NCI-H2196 treated with DMSO at 0.1 percent for 48 hours (cell line): Measurements from ENCODE around the gene TAS1R3.
"Not testable (repeated sequence)": the region's sequence is repeated elsewhere in the genome, so short reads cannot be mapped to it uniquely, and the experiment has no call there.

Experiments
- DNase-seq: peaks from one replicate; lab custom pipeline; 2025; ENCODE audit not compliant: unreplicated experiment; lab: John Stamatoyannopoulos, UW

TAS1R3 gene

DNA sequence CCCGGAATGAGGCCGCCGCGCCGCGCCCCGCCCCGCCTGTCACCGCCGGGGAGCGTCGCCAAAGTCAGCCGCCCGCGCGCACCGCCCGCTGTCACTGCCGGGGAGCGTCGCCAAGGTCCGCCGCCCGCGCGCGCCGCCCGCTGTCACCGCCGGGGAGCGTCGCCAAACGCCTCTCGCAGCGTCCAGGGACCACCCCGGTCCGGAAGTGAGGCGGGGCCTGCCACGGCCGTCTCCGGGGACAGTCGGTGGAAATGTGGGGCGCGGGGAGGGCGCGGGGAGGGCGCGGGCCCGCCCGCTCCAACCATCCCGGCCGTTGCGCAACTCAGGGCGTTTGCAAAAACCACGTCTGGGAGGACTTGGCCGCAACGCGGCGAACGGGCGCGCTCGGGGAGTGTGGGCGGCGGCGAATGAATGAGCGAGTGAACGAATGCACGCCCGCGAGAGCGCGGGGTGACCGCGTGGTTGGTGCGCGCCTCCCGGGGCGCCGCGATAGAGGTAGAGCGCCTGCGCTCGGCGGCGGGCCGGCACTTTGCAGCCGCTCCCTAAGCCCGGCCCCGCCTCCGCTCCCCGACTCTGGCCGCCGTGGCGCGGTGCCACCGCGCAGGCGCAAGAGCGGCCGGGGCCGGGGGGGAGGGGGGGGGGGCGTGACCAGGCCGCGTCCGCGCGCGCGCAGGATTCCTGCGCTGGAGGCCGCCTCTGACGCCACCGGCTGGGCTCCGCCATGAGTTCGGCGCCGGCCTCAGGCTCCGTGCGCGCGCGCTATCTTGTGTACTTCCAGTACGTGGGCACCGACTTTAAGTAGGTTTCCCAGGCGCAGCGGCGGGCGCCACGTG, 22.9 kb upstream of the TAS1R3 start, which contains the start of the genes ACAP3 and PUSL1:
Gene ACAP3 (minus strand): TSS at position 8 of the 833 bp plus-strand sequence. CDS start 115 bp downstream, outside the sequence.
Gene PUSL1 (plus strand): TSS at position 675 of the 833 bp plus-strand sequence. CDS start 47 bp downstream, at position 722.
- DNase-seq = peak; percentile 83

DNA sequence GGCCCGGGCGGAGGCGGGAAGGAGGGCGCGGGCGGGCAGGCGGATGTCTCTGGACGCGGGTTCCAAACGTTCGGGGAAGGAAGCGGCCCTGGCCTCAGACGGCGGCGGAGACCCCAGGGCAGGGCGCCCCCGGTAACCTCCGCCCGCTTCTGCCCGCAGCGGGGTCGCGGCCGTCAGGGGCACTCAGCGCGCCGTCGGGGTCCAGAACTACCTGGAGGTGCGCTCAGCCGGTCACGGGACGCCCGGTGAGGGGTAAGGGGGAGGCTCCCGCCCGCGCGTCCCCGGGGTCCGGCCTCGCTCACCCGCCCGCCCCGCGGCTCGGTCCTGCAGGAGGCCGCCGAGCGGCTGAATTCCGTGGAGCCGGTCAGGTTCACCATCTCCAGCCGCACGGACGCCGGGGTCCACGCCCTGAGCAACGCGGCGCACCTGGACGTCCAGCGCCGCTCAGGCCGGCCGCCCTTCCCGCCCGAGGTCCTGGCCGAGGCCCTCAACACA, 22.3 kb upstream of the TAS1R3 start:
- no peak for DNase-seq

DNA sequence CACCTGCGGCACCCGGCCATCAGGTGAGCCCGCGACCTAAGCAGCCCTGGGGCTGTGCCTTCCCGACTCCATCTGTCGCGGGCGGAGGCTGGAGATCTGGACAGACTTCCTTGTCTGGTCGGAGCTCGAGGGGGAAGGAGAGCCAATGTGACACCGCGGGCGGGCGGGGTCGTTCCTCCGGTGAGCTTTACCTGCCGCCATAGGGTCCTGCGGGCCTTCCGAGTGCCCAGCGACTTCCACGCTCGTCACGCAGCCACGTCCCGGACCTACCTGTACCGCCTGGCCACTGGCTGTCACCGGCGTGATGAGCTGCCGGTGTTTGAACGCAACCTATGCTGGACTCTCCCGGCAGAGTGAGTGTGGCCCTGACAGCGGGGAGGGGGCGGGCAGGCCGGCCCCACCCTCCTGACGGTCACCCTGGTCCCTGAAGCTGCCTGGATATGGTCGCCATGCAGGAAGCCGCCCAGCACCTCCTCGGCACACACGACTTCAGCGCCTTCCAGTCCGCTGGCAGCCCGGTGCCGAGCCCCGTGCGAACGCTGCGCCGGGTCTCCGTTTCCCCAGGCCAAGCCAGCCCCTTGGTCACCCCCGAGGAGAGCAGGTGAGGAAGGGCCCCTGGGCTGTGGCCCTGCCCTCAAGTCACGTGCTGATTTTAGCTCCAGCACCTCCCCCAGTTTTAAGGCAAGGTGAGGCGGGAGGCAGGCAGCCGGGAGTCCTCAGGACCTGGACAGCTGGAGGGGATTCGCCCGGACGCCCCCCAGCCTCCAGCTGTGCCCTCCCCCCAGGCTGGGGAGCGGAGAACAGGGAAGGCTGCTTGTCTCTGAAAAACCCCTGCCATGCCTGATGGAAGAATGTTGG, 21.6 kb upstream of the TAS1R3 start:
- no peak for DNase-seq

DNA sequence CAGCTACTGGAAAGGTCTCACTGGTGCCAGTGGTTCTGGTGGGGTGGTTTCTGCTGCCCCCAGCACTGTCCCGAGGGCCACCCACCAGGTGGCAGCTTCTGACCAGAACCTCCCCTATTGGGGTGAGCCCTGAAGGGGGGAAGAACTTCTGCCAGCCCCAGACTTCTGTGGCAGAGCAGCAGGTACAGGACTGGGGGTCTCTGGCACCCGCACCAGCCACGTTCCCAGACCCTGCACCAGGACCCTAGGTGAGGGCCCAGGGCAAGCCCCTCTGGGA, 21.0 kb upstream of the TAS1R3 start:
- no peak for DNase-seq

DNA sequence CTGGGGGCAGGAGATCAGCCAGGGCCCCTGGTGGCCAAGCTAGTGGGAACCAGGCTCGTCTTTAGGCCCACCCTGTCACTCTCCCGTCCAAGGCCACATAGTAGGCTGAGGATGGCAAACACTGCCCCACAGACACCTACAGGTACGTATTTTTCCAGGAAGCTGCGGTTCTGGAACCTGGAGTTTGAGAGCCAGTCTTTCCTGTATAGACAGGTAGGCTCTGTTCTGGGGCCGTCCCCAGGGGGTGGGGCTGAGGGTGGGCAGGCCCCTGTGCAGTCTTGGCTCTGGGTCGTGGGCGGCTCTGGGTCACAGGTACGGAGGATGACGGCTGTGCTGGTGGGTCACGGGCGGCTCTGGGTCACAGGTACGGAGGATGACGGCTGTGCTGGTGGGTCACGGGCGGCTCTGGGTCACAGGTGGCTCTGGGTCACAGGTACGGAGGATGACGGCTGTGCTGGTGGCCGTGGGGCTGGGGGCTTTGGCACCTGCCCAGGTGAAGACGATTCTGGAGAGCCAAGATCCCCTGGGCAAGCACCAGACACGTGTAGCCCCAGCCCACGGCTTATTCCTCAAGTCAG, 20.5 kb upstream of the TAS1R3 start:
- DNase-seq = no peak

DNA sequence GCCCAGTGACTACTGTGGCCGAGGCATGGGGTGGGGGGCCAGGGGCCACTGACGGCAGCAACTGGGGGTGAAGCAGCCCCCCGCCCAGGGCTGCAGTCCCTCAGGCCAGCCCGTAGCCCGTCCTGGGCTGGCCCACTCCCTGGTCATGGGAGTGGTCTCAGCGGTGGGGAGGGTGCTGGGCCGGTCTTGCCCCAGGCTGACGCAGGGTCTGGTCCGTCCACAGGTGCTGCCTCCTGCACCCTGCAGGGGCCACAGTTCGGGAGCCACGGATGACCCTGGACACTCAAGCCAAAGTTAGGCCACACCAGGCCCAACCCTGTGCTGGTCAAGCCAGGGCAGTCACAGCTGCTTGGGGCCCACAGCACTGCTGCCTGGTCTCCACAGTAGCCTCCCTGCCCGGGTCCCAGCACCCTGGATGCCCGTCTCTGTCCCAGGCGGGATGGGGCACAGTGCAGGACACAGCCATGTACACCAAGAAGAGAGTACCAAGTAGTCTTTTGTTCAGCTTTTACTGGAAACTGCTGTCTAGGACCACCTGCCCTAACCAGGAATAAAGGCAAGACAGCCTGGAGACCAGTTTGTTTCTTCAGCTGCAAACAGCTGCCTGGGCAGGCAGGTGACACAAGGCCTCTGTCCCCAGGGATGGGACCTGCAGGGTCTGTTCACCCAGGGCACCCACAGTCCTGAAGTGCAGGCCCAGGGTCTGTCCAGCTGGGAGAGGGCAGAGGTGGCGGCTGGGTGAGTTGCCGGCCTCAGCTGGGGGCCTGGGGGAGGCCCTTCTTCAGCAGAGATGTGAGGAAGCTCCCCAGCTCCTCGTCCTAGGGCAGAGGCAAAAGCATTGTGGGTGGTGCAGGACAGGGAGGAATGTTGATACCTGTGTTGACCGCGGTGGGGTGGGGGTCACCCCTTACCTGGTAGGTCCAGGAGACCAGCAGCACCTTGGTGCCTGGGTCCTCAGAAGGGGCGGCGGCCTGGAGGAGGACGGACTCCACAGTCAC, 19.7 kb upstream of the TAS1R3 start:
- DNase-seq = no peak

DNA sequence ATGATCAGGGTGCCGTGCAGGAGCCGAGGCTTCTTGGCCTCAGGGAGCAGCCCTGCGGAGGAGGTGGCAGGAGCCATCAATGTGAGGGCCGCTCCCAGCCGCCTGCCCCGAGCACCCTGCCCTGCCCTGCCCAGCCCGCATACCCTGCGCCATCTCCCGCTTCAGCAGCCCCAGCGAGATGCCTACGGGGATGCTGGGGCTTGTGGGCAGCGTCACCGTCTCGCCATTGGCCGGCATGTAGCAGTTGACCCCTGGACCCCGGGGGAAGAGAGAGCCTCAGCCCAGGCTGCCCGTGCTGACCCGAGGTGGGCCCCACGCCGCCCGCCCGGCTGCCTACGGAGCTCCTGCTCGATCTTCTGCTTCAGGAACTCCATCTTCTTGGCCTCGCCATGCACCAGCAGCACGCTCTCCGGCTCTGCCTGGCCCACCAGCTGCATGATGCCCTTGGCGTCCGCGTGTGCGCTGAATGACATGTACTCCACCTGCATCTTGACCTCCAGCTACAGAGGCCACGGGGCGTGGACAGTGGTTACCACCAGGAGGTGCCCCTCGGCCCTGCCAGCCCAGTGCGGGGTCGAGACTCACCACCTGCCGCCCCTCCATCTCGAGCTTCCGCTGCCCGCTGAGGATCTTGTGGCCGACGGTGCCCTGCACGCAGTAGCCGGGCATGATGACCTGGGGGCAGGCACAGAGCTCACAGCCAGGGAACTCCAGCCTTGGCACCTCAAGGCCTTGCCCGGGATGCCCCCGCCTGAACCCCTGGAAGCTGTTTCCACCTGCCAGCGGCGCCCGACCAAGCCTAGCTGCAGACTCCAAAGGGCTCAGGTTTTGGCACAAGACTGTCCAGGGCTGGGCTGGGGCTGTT, 18.4 kb upstream of the TAS1R3 start:
- DNase-seq = no peak

DNA sequence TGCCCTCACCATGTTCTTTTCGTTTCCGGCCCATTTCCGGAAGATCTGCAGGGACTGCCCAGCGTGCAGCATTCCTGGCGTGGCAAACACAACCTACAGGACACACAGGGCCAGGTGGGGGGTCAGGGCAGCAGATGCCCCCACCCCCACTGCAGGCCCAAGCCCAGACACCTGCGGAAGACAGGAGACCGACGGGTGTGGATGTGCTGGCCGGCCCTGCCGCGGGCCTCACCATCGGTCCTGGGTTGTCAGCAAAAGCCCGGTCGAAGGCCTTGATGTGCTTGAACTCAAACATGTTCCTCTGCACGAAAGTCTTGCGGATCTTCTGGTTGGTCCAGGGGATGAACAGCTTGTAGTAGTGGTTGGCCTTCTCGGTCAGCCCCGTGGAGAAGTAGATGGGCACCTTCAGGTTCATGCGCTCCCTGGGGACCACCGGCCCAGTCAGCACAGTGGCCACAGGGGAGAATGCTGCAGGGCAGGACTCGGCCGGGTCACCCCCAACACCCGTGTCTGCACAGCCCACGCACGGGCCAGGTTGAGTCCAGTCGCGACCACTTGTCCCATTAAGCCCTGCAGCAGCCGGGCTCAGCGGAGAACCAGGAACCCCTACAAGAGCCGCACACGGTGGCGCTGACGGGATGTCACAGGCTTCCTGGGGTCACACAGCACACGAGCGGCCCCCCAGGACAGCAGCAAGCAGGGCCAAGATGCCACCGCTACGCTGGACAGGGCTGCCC, 17.4 kb upstream of the TAS1R3 start:
- DNase-seq = no peak

DNA sequence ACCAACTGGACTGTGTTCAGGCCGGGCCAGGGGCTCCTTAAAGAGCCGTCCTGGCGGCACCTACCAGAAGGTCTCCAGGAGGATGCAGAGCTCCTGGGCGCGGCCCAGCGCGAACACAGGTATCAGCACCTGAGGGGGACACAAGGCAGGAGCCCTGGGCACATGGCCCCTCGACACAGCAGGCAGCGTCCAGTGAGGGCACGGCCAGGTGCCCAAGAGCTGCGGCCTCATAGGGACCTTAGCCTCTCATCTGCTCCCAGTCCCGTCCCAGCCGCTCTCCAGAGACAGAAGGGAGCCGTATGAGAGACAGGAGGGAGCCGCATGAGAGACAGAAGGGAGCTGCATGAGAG, 16.9 kb upstream of the TAS1R3 start:
- DNase-seq = no peak

DNA sequence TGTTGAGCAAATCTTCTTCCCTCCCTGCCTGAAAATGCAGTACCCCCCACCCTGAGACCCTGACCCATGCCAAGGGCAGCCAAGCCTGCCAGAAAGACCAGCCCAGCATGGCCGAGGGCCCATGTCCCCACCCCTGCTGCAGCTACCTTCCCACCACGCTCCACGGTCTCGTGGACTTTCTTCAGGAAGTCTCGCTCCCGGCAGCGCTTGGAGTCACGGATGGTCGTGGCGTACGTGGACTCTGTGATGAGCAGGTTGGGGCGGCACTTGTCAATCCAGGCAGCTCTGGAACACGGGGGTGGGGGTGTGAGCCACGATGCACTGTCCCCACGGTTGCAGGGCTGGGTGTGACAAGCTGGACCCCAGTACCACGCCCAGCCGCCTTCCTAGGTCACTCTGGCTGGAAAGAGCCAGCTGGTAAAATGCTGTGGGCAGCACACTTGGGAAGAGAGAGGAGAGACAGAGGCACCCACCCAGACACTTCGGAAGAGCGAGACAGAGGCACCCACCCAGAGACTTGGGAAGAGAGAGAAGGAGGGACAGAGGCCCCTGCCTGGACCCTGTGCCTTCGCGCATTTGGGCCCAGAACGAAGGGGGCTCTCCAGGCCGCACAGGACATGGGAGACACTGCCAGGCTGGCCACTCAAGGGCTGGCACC, 16.3 kb upstream of the TAS1R3 start:
- no peak for DNase-seq

DNA sequence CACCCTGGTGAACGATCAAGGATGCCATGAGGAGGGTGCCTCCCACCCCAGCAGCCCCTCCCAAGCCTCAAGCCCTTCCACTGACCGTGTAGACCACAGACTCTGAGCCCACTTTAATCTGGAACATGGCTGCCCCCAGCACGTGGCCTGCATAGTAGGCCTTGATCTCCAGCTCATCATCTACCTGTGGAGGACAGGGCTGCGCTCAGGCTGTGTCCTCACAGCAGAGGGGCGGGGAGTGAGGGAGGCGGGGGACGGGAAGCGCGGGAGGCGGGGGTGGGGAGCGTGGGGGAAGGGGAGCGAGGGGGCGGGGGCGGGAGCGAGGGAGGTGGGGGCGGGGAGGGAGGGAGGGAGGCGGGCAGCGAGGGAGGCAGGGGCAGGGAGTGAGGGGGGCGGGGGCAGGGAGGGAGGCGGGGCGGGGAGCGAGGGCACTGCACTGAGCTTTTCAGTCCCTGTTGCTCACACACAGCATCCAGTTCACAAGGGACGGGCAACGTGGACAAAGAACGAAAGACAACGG, 15.6 kb upstream of the TAS1R3 start:
- no peak for DNase-seq

DNA sequence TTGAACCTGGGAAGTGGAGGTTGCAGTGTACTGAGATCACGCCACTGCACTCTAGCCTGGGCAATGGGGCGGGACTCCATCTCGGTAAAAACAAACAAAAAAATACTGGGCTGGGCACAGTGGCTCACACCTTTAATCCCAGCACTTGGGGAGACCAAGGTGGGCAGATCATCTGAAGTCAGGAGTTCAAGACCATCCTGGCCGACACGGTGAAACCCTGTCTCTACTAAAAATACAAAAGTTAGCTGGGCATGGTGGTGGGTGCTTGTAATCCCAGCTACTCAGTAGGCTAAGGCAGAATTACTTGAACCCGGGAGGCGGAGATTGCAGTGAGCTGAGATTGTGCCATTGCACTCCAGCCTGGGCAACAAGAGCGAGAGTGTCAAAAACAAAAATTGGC, 14.9 kb upstream of the TAS1R3 start:
- DNase-seq = not testable (repeated sequence)

DNA sequence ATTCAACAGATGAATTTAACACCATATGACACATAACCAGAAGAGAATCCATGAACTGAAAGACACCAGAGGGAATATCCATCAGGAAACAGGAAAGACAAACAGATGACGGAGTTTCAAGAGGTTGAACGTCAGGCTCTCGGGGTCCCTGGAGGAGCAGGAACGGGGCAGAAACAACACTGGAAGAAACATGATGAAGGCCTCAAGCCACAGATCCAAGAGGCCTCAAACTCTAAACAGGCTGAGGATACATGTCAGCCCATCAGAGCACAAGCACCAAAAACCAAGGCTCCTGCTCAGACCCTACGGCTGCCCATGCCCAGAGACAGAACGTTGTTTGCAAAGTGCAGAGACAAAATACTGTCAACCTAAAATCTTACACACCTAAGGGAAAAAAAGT, 13.7 kb upstream of the TAS1R3 start:
- DNase-seq = no peak

DNA sequence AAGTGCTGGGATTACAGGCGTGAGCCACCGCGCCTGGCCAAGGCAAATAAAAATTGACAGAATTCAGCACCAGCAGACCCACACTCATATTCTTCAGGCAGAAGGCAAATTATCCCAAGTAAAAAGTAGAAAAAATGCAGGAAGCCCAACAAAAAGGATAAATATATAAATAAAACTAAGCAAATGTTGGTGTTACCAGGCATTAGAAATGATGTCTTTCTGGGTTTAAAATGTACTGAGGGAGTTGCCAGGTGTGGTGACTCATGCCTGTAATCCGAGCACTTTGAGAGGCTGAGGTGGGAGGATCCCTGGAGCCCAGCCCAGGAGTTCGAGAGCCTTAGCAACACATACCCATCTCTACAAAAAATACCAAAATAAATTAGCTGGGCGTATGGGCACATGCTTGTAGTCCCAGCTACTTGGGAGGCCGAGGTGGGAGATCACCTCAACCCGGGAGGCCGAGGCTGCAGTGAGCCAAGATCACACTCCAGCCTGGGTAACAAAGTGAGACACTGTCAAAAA, 12.9 kb upstream of the TAS1R3 start:
- DNase-seq = peak; percentile 77

DNA sequence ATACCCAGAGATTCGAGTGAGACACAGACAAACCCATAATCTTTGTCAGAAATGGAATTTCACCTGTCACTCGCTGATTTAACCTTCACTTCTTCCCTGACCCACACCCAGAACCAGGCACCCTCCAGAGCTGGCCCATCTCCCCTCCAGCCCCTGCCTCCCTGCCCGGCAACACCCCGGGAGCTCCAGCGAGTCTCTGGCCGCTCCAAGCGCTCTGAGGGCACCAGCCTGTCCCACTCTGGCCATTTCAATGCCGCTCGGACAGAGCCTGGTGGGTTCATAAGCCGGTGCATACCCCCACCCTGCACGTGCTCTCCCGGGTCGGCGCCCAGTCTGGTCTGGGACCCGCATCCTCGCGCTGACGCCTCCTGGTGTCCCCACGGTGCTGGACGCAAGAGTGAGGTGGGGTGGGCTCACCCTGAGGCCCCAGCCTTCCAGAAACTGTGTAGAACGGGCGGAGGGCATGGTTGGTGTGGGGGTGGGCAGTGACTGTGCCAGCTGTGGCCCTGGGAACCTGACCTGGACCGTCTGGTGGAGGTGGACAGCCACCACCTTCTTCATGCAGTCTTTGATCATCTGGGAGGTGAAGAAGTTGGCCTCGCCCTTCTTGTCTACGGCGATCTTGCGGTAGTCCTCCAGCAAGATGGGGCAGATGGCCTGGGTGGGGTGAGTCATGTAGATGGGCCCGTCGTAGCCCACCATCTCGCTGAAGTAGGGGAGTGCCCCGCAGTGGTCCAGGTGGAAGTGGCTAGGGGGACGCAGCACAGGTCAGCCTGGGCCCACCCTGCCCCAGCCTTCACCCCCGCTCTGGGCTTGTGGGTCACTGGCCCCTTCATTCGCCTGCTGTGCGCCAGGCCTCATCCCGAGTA, 12.1 kb upstream of the TAS1R3 start:
- no peak for DNase-seq

DNA sequence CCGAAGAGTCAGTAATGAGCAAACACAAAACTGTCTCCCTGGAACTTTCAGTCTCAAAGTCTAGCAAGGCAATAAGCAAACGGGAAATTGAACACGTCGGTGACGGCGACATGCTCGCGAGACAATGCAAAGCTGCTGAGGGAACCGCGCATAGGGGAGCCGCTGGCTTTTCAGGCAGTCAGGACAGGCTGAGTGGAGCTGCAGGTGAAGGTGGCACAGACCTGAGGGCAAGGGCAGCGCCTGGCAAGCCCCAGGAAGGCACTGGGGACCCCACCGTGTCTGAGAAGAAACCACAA, 11.5 kb upstream of the TAS1R3 start:
- DNase-seq = no peak
